ENCODE measurements around the gene MFSD11.
"Not testable (repeated sequence)": the region's sequence is repeated elsewhere in the genome, so short reads cannot be mapped to it uniquely, and the experiment has no call there.

Gene MFSD11

DNA sequence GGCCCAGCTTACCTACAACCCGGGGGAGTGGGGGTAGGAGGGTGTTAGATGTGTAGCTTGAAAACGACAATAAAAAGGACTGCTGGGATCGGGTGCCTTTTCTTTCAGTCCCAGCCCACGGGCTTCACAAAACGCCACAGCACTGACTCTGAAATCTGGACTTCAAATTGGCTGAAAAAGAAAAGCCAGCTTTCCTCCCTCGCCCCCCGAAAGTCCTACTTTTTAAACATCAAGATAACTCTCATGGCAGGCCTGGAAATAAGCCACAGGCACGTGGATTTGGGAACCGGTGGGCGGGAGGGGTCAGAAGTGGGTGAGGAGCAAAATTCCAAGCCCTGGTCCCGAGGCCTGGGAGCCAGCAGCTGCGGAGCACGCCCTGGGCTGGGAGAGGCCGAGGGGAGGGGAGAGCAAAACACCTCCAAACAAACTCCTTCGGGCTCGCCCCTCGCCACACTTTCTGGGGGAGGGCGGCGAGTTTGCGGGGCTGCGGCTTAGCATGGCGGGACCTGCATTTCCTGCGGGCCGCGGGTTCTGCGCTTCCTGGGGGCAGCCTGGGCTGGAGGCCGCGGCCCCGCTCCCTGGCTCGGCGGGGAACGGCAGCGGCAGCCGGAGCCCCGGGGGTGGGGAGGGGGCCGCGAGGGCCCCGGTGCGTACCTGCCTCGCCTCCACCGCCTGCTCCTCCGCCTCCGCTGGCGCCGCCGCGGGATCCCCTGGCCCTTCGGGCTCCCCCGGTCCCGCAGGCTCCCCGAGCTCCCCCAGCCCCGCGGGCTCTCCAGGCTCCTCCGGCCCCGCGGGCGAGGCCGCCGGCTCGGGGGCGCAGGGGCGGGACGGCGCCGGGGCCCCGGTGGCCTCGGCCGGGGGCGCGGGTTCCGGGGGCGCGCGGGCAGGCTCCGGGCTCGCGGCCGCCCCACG lies 27.7 kb upstream of the MFSD11 start:
- peak overlapping the region; percentile 66 for H3K4me3 ChIP-seq (ENCODE audit: low read length)
- not testable (repeated sequence) for H3K9me3 ChIP-seq (ENCODE audit: insufficient read depth, low read depth, low read length); H3K27ac ChIP-seq (ENCODE audit: low read depth, low read length); H3K36me3 ChIP-seq (ENCODE audit: insufficient read depth, low read length)
- H3K27me3 ChIP-seq (ENCODE audit: insufficient read depth, low read length) = peaks cover 24% of the 10 kb centered on the region
- H3K4me1 ChIP-seq (ENCODE audit: insufficient read depth, low read length) = peaks cover 31% of the 10 kb centered on the region
- peak overlapping the region; percentile 47; the same call in 1 of the 2 replicates for H3K9ac ChIP-seq (ENCODE audit: low read depth, low read length)
- WGBS = 2% methylated on average over 35 of the region's 79 CpGs

DNA sequence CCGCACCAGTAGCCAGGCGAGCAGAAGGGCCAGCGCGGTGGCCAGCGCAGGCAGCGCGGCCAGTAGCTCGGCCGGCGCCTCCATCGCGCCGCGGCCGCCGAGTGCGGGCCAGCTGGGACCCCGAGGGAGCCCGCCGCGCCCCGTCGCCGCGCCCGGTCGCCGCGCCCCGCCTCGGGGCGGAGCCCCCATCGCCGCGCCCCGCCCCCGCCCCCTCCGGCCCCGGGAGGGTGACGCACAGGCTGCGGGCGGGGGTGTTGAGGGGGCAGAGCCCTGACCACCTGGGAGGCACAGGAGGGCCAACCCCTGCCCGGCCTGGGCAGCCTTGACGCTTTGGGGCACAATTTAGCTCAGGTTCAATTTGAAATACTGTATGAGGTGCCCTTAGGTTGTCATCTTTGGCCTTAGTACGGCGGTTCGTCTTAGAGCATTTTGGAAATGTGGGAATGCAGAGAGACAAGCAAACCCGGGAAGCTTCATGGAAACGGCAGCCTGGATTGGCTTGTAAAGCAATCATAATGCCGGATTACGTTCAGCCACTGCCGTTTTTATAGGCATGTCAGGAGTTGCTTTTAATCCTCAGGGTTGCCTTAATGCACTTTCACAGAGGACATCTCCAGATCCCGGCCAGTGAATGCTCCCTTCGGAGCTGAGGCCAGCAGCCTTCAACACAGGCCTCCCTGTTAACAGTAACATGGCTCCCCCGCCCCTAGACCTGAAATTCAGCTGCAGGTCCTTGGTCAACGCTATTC lies 26.9 kb upstream of the MFSD11 start, which contains the start of gene MXRA7:
Gene MXRA7 (minus strand): TSS at position 103 of the 749 bp plus-strand sequence. CDS start 19 bp downstream, at position 84.
- peaks cover 24% of the 10 kb centered on the region for H3K27me3 ChIP-seq (ENCODE audit: insufficient read depth, low read length)
- H3K27ac ChIP-seq (ENCODE audit: low read depth, low read length) = no peak within 1 kb of the TSS; the same call in 1 of the 2 replicates
- WGBS = 6% methylated on average over 54 of the region's 56 CpGs
- H3K9me3 ChIP-seq (ENCODE audit: insufficient read depth, low read depth, low read length) = no peaks in the 10 kb centered on the region
- peaks cover 12% of the 10 kb centered on the region for H3K36me3 ChIP-seq (ENCODE audit: insufficient read depth, low read length)
- H3K4me1 ChIP-seq (ENCODE audit: insufficient read depth, low read length) = peaks cover 31% of the 10 kb centered on the region
- peak within 1 kb of the TSS; percentile 47; the same call in 1 of the 2 replicates for H3K9ac ChIP-seq (ENCODE audit: low read depth, low read length)
- H3K4me3 ChIP-seq (ENCODE audit: low read length) = peak within 1 kb of the TSS; percentile 66

DNA sequence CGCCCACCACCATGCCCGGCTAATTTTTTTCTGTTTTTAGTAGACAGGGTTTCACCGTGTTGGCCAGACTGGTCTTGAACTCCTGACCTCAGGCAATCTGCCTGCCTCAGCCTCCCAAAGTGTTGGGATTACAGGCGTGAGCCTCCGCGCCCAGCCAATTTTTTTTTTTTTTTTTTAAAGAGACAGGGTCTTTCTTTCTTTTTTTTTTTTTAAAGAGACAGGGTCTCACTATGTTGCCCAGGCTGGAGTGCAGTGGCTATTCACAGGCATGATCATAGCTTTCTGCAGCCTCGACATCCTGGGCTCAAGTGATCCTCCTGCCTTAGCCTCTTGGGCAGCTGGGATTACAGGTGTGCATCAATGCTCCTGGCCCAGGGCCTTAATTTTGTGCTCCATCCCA lies 25.6 kb upstream of the MFSD11 start:
- not testable (repeated sequence) for H3K9ac ChIP-seq (ENCODE audit: low read depth, low read length); H3K27ac ChIP-seq (ENCODE audit: low read depth, low read length); H3K4me3 ChIP-seq (ENCODE audit: low read length); H3K9me3 ChIP-seq (ENCODE audit: insufficient read depth, low read depth, low read length)
- 93% methylated on average over 4 of the region's 7 CpGs for WGBS
- Histone ChIP-seq H3K4me1 (ENCODE audit: insufficient read depth, low read length) (peaks cover 31% of the 10 kb centered on the region), H3K27me3 (ENCODE audit: insufficient read depth, low read length) (peaks cover 24% of the 10 kb centered on the region), H3K36me3 (ENCODE audit: insufficient read depth, low read length) (peaks cover 25% of the 10 kb centered on the region)

DNA sequence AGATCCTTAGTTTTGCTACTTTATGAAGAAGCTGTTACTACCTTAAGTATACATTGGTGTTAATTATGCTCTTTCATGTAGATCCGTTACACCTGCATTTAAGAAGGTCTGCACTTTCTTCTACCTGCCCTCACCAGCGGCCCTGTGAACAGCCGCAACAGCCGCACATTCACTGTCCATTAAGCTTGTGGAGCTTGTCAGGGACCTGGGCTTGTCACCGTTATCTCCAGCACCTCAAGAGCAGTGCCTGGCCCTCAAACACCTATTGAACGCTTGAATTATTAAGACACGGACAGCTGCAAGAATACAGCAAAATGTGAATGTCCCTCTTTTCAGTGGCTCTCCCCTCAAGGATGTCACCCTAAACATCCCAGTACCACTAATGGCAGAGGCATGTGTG lies 24.2 kb upstream of the MFSD11 start:
- peaks cover 21% of the 10 kb centered on the region for H3K4me1 ChIP-seq (ENCODE audit: insufficient read depth, low read length)
- no peaks in the 10 kb centered on the region for H3K9me3 ChIP-seq (ENCODE audit: insufficient read depth, low read depth, low read length)

DNA sequence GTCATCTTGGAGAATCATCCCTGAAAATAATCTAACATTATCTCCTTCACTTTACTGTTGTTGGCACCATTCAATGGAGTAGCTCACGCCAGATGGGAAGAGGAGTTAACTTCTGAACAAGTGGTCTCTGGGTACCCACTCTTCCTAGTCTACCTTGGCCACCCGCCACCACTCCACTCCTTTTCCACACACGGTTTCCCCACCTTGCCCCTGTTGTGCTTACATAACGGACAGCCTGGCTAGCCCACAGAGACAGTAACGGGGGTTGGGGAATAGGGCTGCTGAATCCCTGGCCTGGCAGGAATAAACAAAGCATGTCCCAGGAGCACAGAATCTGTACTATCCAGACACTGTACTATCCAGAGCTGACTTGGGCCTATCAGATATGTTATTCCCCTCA lies 23.6 kb upstream of the MFSD11 start:
- WGBS = 94% methylated on average over 5 of the region's 5 CpGs

More for the DNA sequence above, 24.2 kb upstream of the MFSD11 start:
- no peak overlapping the region for H3K27ac ChIP-seq (ENCODE audit: low read depth, low read length)
- no peak overlapping the region for H3K4me3 ChIP-seq (ENCODE audit: low read length)
- peaks cover 17% of the 10 kb centered on the region for H3K27me3 ChIP-seq (ENCODE audit: insufficient read depth, low read length)
- H3K9ac ChIP-seq (ENCODE audit: low read depth, low read length) = no peak overlapping the region
- WGBS = 96% methylated on average over 7 of the region's 7 CpGs
- H3K36me3 ChIP-seq (ENCODE audit: insufficient read depth, low read length) = peaks cover 36% of the 10 kb centered on the region

DNA sequence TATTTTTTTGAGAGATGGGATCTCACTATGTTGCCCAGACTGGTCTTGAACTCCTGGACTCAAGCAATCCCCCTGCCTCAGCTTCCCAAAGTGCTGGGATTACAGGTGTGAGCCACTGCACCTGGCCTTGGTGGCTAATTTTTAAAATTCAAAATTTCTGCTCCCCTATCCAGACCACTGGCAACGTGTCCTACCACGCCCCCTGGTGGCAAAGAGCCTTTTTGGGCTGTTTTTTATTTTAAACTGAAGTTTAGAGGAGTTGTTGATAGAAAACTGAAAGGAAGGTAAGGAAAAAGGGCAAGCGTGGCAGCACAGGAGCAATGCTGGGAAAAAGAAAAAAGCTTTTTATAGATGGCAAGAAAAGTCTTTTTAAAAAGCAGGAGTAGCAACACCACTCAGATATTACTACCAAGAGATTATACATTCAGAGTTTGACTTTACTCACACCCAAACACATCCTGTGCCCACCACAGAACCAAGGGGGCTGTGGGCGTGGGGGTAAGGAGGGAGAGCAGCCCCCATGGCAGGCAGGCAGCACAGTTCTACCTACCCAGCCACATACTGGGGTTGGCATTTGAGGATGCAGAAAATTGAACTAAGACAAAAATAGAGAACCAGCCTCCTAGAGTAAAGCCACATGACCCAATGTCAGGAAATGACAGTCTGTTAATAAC lies 23.0 kb upstream of the MFSD11 start:
- no peaks in the 10 kb centered on the region for H3K9me3 ChIP-seq (ENCODE audit: insufficient read depth, low read depth, low read length)
- H3K4me1 ChIP-seq (ENCODE audit: insufficient read depth, low read length) = peaks cover 10% of the 10 kb centered on the region; the same call in 1 of the 2 replicates
- no peak overlapping the region for H3K27ac ChIP-seq (ENCODE audit: low read depth, low read length)
- 34% methylated on average over 4 of the region's 4 CpGs for WGBS
- H3K27me3 ChIP-seq (ENCODE audit: insufficient read depth, low read length) = peaks cover 5% of the 10 kb centered on the region
- H3K9ac ChIP-seq (ENCODE audit: low read depth, low read length) = no peak overlapping the region
- H3K36me3 ChIP-seq (ENCODE audit: insufficient read depth, low read length) = peaks cover 47% of the 10 kb centered on the region
- H3K4me3 ChIP-seq (ENCODE audit: low read length) = no peak overlapping the region

More for the DNA sequence above, 23.6 kb upstream of the MFSD11 start:
- H3K9me3 ChIP-seq (ENCODE audit: insufficient read depth, low read depth, low read length) = no peaks in the 10 kb centered on the region
- peaks cover 16% of the 10 kb centered on the region for H3K4me1 ChIP-seq (ENCODE audit: insufficient read depth, low read length)
- H3K27ac ChIP-seq (ENCODE audit: low read depth, low read length) = no peak overlapping the region
- H3K27me3 ChIP-seq (ENCODE audit: insufficient read depth, low read length) = peaks cover 11% of the 10 kb centered on the region
- no peak overlapping the region for H3K9ac ChIP-seq (ENCODE audit: low read depth, low read length)
- H3K4me3 ChIP-seq (ENCODE audit: low read length) = no peak overlapping the region
- H3K36me3 ChIP-seq (ENCODE audit: insufficient read depth, low read length) = peaks cover 42% of the 10 kb centered on the region

DNA sequence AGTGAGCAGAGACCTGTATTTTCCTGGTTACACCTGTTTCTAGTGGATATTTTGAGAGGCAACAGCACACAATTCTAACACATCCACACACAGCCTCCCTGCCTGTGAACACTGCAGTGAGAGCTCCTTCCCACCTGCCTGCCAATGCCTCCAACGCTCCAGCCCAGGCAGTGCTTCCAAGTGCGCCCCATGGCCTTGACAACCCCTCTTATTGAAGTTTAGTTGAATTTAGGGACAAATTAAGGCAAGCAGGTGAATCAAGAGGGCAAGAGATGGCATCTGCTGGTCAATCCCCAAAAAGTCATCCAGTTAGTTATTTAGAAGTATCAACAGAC lies 22.5 kb upstream of the MFSD11 start:
- H3K36me3 ChIP-seq (ENCODE audit: insufficient read depth, low read length) = peaks cover 52% of the 10 kb centered on the region
- H3K9ac ChIP-seq (ENCODE audit: low read depth, low read length) = no peak overlapping the region
- no peak overlapping the region for H3K27ac ChIP-seq (ENCODE audit: low read depth, low read length)

DNA sequence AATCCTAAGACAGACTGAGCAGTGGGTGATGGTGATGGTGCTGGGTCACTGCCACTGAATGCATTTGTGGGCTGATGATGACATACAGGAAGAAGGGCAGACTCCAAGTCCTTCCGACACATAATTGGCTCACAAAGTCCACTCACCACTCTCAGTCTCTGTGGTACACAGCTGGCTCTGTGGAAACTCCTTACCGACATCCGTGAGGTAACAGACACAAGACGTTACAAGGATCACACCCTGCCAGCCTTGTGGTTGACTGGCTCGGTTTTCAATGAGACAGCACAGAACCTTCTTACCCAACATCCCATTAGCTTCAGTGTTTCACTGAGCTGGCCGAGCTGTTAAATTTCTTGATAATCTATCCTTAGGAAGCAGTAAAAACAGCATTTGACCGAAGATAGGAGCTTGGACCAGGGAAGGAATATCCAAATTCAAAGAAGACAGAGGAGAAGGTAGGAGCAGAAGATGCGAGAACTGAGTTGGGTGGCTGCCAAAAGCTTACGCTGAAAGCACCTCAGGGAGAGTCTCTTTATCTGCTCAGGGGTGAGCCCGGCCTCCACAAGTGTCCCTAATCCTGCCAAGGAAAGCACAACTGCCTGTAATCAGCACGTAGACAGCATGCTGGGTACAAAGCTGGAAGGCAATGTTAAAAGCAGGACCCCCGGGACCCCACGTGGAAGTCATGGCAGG lies 21.6 kb upstream of the MFSD11 start:
- H3K9ac ChIP-seq (ENCODE audit: low read depth, low read length) = no peak overlapping the region
- no peaks in the 10 kb centered on the region; the same call in 1 of the 2 replicates for H3K27me3 ChIP-seq (ENCODE audit: insufficient read depth, low read length)
- no peak overlapping the region for H3K27ac ChIP-seq (ENCODE audit: low read depth, low read length)
- 94% methylated on average over 13 of the region's 13 CpGs for WGBS
- H3K4me3 ChIP-seq (ENCODE audit: low read length) = no peak overlapping the region
- H3K9me3 ChIP-seq (ENCODE audit: insufficient read depth, low read depth, low read length) = no peaks in the 10 kb centered on the region
- peaks cover 61% of the 10 kb centered on the region for H3K36me3 ChIP-seq (ENCODE audit: insufficient read depth, low read length)
- peaks cover 4% of the 10 kb centered on the region; the same call in 1 of the 2 replicates for H3K4me1 ChIP-seq (ENCODE audit: insufficient read depth, low read length)

More for the DNA sequence above, 22.5 kb upstream of the MFSD11 start:
- WGBS = 93% methylated on average over 2 of the region's 2 CpGs
- Histone ChIP-seq H3K27me3 (ENCODE audit: insufficient read depth, low read length) (no peaks in the 10 kb centered on the region; the same call in 1 of the 2 replicates), H3K9me3 (ENCODE audit: insufficient read depth, low read depth, low read length) (no peaks in the 10 kb centered on the region), H3K4me3 (ENCODE audit: low read length) (no peak overlapping the region), H3K4me1 (ENCODE audit: insufficient read depth, low read length) (peaks cover 8% of the 10 kb centered on the region; the same call in 1 of the 2 replicates)

DNA sequence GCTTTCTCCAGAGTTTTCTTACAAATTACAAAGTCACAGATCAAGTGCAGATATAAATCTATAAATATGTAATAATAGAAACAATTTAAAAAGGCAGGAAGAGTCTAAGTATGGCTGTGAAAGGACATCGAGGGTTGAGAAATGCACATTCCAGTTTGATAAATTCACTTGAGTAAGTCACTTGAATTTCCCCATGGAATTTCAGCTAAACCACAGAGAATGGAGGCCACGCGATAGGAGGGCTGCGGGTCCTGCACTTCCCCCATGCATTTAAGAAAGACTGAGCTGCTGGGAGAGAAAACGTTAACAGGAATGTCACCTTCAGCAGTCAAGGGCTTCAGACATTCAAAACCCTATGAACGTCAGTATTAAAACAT lies 21.1 kb upstream of the MFSD11 start:
- no peak overlapping the region for H3K9ac ChIP-seq (ENCODE audit: low read depth, low read length)
- H3K4me3 ChIP-seq (ENCODE audit: low read length) = no peak overlapping the region
- H3K27me3 ChIP-seq (ENCODE audit: insufficient read depth, low read length) = no peaks in the 10 kb centered on the region; the same call in 1 of the 2 replicates
- WGBS = 88% methylated on average over 5 of the region's 6 CpGs
- H3K36me3 ChIP-seq (ENCODE audit: insufficient read depth, low read length) = peaks cover 66% of the 10 kb centered on the region
- H3K4me1 ChIP-seq (ENCODE audit: insufficient read depth, low read length) = no peaks in the 10 kb centered on the region
- no peak overlapping the region for H3K27ac ChIP-seq (ENCODE audit: low read depth, low read length)
- no peaks in the 10 kb centered on the region for H3K9me3 ChIP-seq (ENCODE audit: insufficient read depth, low read depth, low read length)

DNA sequence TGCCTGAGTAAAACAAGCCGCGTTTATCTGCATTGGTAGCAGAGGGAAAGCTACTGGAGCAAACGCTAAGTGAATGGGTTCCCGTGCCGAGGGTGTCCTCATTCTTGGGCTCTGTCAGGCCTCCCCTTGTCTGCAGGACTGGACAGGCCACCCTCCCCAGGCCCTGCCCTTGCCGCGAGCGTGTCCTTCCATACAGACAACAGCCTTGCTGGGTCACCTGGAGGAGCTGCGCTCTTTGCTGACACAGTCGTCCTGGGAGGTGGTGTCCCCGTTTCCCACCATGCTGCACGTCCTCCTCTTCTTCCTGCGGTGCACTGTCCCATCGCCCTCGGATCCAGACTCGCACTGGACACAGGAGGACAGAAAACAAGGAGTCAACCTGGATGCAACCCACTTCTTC lies 19.4 kb upstream of the MFSD11 start:
- Histone ChIP-seq H3K9ac (ENCODE audit: low read depth, low read length) (no peak overlapping the region), H3K36me3 (ENCODE audit: insufficient read depth, low read length) (peaks cover 78% of the 10 kb centered on the region), H3K27ac (ENCODE audit: low read depth, low read length) (no peak overlapping the region), H3K9me3 (ENCODE audit: insufficient read depth, low read depth, low read length) (no peaks in the 10 kb centered on the region), H3K27me3 (ENCODE audit: insufficient read depth, low read length) (no peaks in the 10 kb centered on the region), H3K4me1 (ENCODE audit: insufficient read depth, low read length) (no peaks in the 10 kb centered on the region), H3K4me3 (ENCODE audit: low read length) (no peak overlapping the region)
- 96% methylated on average over 16 of the region's 16 CpGs for WGBS
